ENCODE data around the gene MVB12A. TPM values are rescaled to one million over a fixed set of nuclear protein-coding genes. Genes with fewer than 3 reads are reported as not detected.

Gene MVB12A
- total and polyA plus RNA-seq, 2 of the 8 experiments (the other 6 are each of a cell fraction or from before 2014, with no cell fraction given) = 37.9 to 76.6 TPM

DNA sequence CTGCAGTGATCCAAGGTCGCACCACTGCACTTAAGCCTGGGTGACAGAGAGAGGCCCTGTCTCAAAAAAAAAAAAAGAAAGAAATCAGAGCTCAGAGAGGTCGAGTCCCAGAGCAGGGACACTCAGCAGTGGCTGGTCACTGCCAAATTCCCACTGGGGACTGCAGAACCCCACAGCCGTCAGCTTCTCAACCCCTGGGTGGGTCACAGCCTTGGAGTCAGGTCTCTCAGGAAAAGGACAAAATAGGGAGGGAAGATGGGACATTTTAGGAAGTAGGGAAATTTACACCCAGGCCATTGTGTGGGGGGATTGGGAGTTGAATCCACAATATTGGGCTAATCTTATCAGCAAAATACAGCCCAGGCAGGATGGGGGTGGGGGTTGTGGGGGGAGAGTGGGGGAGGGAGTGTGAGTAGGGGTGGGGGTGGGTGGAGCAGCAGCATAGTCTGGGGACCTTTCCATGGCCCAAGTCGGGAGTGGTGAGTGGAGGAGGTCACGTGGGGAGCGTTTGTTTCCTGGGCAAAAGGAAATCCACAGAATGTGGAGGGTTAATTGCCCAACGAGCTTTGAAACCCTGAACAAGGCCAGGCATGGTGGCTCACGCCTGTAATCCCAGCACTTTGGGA lies 20.8 kb upstream of the MVB12A start:
- Histone ChIP-seq H3K18ac (ENCODE audit: extremely low read depth, low read length) (no peak overlapping the region), H2BK120ac (replicated peaks; ENCODE audit: low read depth, low read length) (no peak overlapping the region), H4K20me1 (replicated peaks in 1 of 2; ENCODE audit: control insufficient read depth in 1 of 2, insufficient read depth in 2 of 2, low read length in 2 of 2) (no peaks in the 10 kb centered on the region), H3K4me1 (replicated peaks in 1 of 4; ENCODE audit: control insufficient read depth in 3 of 4, insufficient read depth in 4 of 4, low read length in 3 of 4) (peaks cover 0 to 6% (median under 1%) of the 10 kb centered on the region in 4 experiments; a peak in 4 of 7 replicates), H3K56ac (replicated peaks; ENCODE audit: insufficient read length, low read depth, low read length) (no peak overlapping the region), H3K4me3 (ENCODE audit: extremely low read depth in 1 of 4, insufficient read depth in 2 of 4, low read depth in 3 of 4, low read length in 4 of 4) (no peak overlapping the region), H2AK5ac (ENCODE audit: low read depth, low read length) (no peak overlapping the region), H2BK5ac (ENCODE audit: low read depth, low read length) (no peak overlapping the region), H3K79me1 (ENCODE audit: low read depth, low read length) (no peaks in the 10 kb centered on the region), H2AFZ (ENCODE audit: low read length) (no peak overlapping the region), H3K4ac (replicated peaks; ENCODE audit: insufficient read length, low read depth, low read length) (no peak overlapping the region), H2BK20ac (ENCODE audit: low read length) (no peak overlapping the region), H3K23ac (ENCODE audit: insufficient read length) (no peak overlapping the region), H3K79me2 (ENCODE audit: control insufficient read depth in 1 of 2, insufficient read depth in 2 of 2, low read length in 2 of 2) (no peaks in the 10 kb centered on the region), H3K23me2 (ENCODE audit: low read depth, low read length) (peaks cover 4% of the 10 kb centered on the region; the same call in 1 of the 2 replicates), H3K27ac (ENCODE audit: low read depth, low read length) (no peak overlapping the region), H2BK15ac (ENCODE audit: low read length) (no peak overlapping the region), H3K36me3 (ENCODE audit: control insufficient read depth in 2 of 4, insufficient read depth in 4 of 4, low read length in 3 of 4) (peaks cover 0 to 20% (median 1%) of the 10 kb centered on the region in 4 experiments; a peak in 4 of 8 replicates), H4K91ac (replicated peaks; ENCODE audit: insufficient read length, low read length) (no peak overlapping the region), H3K4me2 (ENCODE audit: insufficient read depth in 1 of 2, low read depth in 2 of 2, low read length in 2 of 2) (no peak overlapping the region), H2BK12ac (ENCODE audit: low read depth, low read length) (no peak overlapping the region), H3K14ac (ENCODE audit: insufficient read length) (no peak overlapping the region), H4K5ac (ENCODE audit: insufficient read length, low read depth, low read length) (no peak overlapping the region), H3K27me3 (replicated peaks in 1 of 4; ENCODE audit: control insufficient read depth in 3 of 4, extremely low read depth in 1 of 4, insufficient read depth in 3 of 4, low read length in 3 of 4) (no peaks in the 10 kb centered on the region; a peak in 1 of 7 replicates), H4K8ac (ENCODE audit: extremely low read depth, insufficient read depth, low read length) (no peak overlapping the region), H3K9me3 (ENCODE audit: insufficient read depth in 2 of 2, low read depth in 1 of 2, low read length in 1 of 2) (no peaks in the 10 kb centered on the region), H3K9ac (replicated peaks in 1 of 4; ENCODE audit: extremely low read depth in 1 of 4, low read depth in 3 of 4, low read length in 3 of 4) (no peak overlapping the region)
- no peak for DNase-seq (ENCODE audit: low read depth in 1 of 2, low spot score in 2 of 2)
- CTCF ChIA-PET (ENCODE audit: partially characterized antibody) = interaction anchor here (1.3 to 2.2 kb wide), 4 partner anchors 8 to 67 kb away, joined by 5 to 9 read pairs (median 6); partner anchors contain the start of gene TMEM221
- WGBS, 2 experiments (ENCODE audit: extremely low coverage in 1 of 2, insufficient coverage in 1 of 2, insufficient read length in 1 of 2, insufficient replicate concordance in 2 of 2, low coverage in 1 of 2, low lambda C conversion rate in 2 of 2, missing lambda C conversion rate in 1 of 2) = 93% methylated on average over 8 of the region's 8 CpGs; no CpG with 5 or more reads in 1 of the 2 experiments
- POLR2A ChIA-PET (ENCODE audit: partially characterized antibody) = interaction anchor here (1.7 to 2.6 kb wide), 3 partner anchors 14 to 110 kb away, joined by 3 to 9 read pairs (median 5); partner anchors contain the start of gene MVB12A
- no peak for FAIRE-seq
- TF ChIP-seq TBP (IDR thresholded peaks at IDR 0.05; ENCODE audit: low read depth, low read length) = no peak
- TF ChIP-seq YY1 (IDR thresholded peaks at IDR 0.05; ENCODE audit: low read depth, low read length) = no peak
- TF ChIP-seq SUZ12 (IDR thresholded peaks at IDR 0.05; ENCODE audit: low read length) = no peak
- TF ChIP-seq CREB1 (IDR thresholded peaks at IDR 0.05) = no peak
- no peak for TF ChIP-seq JUN (IDR thresholded peaks at IDR 0.05; ENCODE audit: low read depth, low read length)
- TF ChIP-seq KDM5A (IDR thresholded peaks at IDR 0.05; ENCODE audit: low read length) = no peak
